Cerebellar nuclear complex (tissue), 1 donor: Measurements from ENCODE around the gene ANTXR1.
"Not testable (repeated sequence)": the region's sequence is repeated elsewhere in the genome, so short reads cannot be mapped to it uniquely, and the experiment has no call there.

Source experiments
- DNase-seq, 2 experiments: peaks; one replicate each; lab custom pipeline; 2025; lab: John Stamatoyannopoulos, UW

Gene ANTXR1

DNA sequence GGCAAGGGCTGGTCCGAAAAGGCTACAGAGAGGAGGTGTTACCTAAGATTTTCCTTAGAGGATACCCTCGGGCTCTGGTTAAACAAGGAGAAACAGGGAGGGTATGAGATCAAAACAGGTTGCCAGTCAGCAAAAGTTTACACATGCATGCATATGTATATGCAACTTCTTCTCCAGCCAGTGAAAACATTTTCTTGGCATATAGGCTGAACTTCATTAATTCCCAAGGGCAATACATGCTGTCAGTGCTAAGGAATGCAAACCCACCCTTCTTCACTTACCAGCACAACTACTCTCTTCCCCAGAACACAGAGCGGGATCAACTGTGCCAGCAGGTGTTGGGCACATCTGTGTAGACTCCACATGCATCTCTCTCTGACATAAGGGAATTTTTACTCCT, 198.1 kb downstream of the ANTXR1 start:
- no peak for DNase-seq

GRCh38 chr2:69211686-69212085, 198.7 kb downstream of the ANTXR1 start:
- no peak for DNase-seq

DNA sequence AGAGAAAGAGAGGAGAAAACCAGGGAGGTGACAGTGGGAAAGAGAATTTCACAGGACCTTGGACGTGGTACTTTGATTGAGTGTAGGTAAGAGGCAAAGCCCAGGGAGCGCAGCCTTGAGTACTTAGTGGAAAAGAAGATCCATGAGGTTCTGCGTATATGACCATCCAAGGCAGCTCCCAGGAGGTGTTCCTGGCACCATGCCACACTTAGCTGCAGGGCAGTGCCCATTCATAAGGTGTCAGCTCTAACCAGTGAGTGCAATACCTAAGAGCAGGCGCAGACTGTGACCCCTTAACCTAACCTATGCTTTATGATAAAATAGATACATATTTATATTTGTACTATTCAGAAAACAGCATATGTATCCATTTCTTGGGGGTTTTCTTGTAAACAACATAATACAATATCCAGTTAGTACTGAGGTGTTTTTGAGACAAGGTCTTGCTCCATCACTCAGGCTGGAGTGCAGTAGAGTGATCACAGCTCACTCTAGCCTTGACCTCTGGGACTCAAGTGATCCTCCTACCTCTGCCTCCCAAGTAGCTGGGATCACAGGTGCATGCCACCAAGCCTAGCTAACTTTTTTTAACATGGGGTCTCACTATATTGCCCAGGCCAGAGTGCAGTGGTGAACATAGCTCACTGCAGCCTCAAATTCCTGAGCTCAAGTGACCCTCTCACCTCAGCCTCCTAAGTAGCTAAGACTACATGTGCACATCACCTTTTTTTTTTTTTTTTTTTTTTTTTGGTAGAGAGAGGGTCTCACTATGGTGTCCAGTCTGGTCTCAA, 199.5 kb downstream of the ANTXR1 start:
- DNase-seq = no peak

- DNase-seq = no peak
These were observed 200.2 kb downstream of the ANTXR1 start for GRCh38 chr2:69213201-69213600.

DNA sequence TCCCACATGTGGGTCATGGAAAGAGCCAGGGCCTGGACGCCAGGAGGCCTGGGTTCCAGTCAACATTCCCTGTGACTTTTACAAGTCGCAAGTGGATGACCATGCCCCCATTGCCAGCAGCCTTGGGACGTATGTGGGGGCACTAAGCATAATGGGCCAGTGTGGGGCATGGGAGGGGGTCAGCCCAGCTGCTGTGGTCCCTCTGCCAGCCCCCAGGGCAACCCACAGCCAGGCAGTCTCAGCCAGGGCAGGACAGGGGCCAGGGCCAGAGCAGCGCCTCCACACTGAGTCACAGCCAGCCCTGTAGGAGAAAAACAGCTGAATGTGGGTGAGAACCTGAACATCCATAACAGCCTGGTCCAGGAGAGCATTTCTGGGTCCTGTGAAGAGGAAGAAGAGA, 200.8 kb downstream of the ANTXR1 start:
- DNase-seq = no peak

- no peak for DNase-seq
These were observed 201.9 kb downstream of the ANTXR1 start for GRCh38 chr2:69214898-69215297.

DNA sequence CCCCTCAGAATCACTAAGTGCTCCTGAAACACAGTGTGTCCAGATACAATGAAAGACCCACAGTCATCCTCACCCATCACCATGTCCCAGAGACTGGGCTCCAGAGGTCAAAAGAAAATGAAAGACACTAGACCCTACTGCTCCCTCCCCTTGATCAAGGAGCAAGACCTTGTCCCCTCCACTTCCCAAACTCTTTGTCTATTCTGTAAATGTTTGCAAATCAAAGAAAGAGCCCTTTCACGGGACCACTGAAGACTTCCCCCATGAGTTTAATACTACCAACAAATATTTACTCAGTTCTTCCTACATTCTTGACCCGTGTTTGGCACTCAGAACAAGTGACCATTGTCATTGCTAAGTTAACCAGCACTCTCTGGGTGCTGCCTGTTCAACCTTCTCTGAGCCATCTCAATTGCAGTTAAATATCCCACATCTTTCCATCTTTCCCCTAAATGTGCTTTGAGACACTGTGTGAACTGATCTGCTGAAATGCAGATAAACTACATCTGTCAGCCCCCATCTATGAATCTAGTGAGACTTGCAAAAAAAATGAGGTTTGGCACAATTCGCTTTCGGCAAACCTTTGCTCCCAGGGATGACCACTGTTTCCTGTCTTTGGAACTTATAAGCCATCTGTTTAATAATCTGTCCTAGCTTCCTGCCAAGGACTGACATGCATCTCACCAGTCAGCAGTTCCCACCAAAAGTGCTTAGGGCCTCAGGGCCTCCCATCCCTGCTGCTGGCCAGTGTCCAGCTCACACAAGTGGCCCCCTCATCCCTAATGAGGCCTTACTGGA, 203.8 kb downstream of the ANTXR1 start:
- DNase-seq = no peak

GRCh38 chr2:69217333-69218080, 204.5 kb downstream of the ANTXR1 start:
- no peak for DNase-seq

DNA sequence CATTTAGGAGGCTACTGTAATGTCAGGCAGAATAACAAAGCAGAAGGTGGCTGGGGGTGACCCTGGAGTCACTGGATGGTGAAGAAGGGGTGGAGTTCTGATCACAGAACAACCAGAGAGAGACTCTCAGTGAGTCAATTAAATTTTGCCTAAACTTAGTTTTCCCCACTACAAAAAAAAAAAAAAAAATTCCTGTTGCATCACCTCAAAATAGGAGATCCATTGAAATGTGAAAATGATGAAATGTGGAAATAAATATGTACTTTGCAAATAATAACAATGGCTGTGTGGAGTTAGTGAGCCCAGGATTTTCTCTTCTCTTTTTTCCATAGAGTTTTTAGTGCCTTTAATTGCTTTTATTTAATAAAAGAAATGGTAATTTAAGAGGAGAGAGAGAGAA, 208.5 kb downstream of the ANTXR1 start:
- no peak for DNase-seq

DNA sequence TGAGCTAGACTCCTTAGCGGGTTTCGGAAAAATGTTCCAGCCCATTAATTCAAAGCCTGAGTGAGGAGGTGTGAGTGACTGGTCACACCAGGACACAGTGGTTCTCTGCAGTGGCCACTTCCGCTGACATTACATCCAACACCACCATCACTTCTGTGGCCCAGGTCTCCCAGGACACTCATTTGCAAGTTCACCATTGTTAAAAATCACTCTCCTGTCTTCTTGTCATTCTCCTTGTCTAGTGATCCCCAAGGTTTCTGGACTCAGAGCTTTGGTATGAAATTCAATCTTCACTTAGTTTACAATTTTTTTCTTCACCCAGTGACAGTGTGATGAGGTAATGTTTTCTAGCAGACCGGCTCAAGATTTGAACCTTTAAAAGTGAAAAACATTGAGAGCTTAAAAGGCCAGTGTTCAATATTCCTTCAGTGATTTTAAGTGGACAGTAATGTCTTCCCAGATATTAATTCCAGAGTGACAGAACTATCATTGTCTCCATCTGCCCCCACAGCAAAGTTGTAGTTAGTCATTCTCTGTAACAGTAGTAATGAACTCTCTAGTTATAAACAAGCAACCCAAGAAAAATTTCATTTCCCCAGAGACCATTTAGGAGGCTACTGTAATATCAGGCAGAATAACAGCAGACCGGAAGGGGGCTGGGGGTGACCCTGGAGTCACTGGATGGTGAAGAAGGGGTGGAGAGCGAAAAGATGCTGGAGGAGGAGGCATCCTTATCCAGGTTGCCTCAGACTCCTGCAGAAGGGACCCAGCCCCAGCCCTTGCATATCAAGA, 209.2 kb downstream of the ANTXR1 start:
- DNase-seq = no peak

DNA sequence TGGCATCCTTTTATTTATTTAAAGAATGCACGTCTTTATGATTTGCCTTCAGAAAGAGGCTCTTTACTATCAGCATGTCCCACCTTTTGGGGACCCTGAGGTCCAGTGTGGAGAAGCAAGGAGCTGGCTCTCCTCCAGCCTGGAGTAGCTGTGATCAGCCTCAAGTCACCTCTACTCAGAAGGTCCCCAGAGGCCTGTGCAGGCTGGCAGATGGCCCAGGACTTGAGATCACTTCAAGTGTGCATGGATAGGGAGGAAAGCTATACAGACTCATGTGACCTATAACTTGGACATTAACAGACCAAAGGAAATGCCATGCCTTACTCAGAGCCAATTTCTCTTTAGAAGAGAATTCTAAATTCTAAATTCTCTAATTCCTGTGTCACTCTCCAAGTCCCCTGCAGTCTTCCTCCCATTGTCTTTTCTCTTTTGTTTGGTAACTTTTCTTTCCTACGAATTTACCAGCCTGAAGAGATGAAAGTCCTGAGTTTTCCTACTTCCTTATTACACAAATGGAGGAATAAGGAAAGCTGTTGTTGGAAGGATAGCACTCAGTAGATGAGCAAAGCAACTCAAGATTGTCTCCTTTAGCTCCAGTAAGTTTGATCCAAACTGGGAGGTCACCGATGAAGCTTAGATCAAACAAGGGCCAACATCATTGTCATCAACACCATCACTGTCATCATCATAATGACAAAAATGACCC, 210.1 kb downstream of the ANTXR1 start:
- no peak for DNase-seq

DNA sequence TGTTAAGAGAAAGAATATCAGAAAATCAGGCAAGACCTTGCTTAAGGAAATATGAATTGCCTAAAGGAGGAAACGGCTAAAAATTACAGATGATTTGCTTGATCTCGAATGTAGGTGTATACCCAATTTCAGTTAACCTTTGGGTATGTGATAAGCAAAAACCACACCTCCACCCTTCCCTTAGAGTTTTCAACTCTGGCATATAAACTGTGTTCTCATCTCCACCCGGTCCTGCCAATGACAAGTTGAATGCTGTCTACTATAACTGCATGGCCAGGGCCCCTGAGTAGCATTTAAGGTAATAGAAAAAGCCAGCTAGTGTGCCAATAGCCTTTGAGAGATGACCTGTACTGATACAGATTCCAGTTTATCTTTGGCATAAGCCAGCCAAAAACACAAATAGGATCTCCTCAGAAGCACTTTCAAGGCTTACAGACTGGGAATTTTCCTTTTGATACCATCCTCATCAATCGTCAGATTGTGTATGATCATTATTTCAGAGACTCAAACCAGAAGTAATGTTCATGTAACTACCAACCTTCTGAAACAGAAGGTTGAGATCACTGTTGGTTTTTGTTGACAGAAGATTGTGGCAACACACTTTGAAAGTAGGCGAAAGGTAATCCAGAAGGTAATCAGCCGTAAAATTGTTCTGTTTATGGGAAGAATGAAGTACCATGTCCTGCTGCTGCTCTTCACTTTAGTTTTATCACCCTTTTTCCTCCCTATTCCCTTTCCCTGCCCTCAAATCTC, 211.0 kb downstream of the ANTXR1 start:
- DNase-seq = no peak

GRCh38 chr2:69224512-69224837, 211.5 kb downstream of the ANTXR1 start:
- no peak for DNase-seq

DNA sequence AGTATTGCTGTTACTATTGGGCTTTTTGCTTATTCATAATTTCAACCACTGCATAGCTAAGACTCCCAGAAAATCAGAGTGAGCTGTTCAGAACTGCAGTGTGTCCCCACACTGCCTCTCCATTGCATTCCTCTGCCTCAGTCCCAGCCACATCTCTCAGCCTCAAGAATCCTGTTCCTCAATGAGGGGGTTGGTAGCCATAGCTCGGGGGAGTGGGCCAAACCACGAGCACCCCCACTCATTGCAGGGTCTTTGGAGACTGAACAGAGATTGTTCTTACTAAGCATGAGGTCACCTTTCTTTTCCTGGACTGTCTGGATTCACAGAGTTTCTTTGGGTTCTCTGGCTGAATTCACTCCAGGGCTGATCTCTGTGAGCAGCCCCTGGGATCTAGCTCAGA, 213.0 kb downstream of the ANTXR1 start:
- DNase-seq = no peak

GRCh38 chr2:69226903-69227302, 213.9 kb downstream of the ANTXR1 start:
- DNase-seq = no peak

DNA sequence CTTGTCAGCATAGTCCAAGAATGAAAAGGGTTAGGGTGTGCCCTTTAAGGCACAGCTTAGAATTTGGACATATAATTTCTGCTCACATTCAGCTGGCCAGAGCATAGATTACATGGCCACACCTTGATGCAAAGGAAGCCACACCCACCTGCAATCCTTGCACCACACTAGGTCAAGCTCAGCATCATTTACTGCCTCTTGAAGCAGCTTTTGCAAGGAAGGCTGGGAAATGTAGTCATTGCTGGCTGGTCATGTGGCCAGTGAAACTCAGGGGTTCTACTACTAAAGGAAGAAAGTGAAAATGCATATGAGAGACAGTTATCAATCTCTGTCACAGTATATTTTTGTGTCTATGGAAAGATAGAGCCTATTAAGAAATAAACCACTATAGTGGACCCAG, 214.7 kb downstream of the ANTXR1 start:
- DNase-seq = no peak

- not testable (repeated sequence) for DNase-seq
These were observed 218.0 kb downstream of the ANTXR1 start for GRCh38 chr2:69230946-69231345.

DNA sequence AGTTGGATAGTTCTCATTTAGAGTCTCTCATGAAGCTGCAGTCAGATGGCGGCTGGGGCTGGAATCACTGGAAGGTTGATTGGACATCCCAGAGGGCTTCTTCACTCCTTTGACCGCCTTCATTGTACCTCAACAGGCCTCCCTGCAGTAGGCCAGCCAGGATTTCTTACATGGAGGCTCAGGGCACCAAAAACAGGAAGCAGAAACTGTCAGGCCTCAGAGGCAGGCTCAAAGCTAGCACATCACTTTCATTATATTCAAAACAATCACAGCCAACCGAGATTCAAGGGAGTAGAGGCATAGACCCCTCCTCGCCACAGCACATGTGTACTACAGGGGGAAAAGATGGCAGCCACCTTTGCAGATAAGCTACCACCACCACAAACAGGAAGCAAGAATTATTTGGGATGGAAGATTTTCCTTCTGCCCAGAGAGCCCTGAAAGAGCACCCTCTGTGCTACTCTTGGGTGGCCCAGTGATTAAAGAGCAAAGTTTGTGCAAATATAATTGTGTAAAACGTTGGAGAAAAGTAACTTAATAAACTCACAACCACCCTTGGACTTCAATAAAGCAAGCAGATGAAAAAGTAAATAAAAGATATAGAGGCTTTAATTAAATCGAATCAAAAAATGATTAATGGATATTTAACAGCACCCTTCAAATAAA, 218.8 kb downstream of the ANTXR1 start:
- DNase-seq = no peak

- not testable (repeated sequence) for DNase-seq
These were observed 222.9 kb downstream of the ANTXR1 start for GRCh38 chr2:69235835-69236234.

DNA sequence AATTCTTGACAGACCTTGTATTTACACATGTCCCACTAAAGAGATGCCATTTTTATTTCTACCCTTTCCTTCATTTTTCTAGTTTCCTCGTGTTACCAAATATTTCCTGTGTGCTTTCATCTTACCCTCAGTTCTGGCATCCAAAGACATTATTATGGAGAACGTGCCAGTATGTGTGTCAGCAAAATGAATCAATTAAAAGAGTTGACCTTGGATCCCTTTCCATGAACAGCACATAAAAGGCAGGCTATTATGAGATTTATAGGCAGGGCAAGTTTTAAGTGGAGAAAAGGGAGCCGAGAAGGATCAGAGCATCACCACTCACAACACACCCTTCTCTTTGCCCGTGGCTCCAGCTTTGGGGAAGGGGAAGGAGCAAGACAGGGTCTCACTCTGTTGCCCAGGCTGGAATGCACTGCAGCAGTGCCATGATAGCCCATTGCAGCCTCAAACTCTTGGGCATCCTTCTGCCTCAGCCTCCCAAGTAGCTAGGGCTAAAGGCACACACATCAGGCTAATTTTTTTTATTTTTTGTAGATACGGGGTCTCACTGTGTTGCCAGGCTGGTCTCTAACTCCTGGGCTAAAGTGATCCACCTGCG, 224.2 kb downstream of the ANTXR1 start:
- no peak for DNase-seq
